H1 (cell line): ENCODE measurements around the gene TET1. TPM values are rescaled to one million over a fixed set of nuclear protein-coding genes. Genes with fewer than 3 reads are reported as not detected.

Experiments used
- CTCF ChIA-PET: fragments of 300-600 bp; sonication (Branson Sonifier 250); formaldehyde crosslinking; loops from one replicate; lab custom pipeline; 2021; ENCODE audit not compliant: partially characterized antibody; lab: Charles Lee
- POLR2A ChIA-PET: fragments of 300-600 bp; sonication (Branson Sonifier 250); formaldehyde crosslinking; loops from one replicate; lab custom pipeline; 2021; ENCODE audit warnings: inconsistent platforms; ENCODE audit not compliant: partially characterized antibody; lab: Charles Lee
- DNase-seq, 2 experiments: peaks; one replicate each; pipeline versions ENCODE4 v3.0.0 to v3.0.0-alpha.2; 2010 to 2022; ENCODE audit warnings: low spot score in 2 of 2, low read depth in 1 of 2, mixed read lengths in 1 of 2
- FAIRE-seq: peaks from 2 replicates; lab custom pipeline; 2011; peaks lifted over from hg19 to GRCh38; lab: Jason Lieb, UNC
- H2AFZ ChIP-seq: 2 replicates; pipeline ENCODE4 v1.8.1; 2012; ENCODE audit warnings: low read length, inconsistent platforms
- H2AK5ac ChIP-seq: 2 replicates; pipeline ENCODE4 v1.6.1; 2013; ENCODE audit warnings: low read depth, low read length
- H2BK120ac ChIP-seq: replicated peaks from 2 replicates; pipeline ENCODE3; 2013; ENCODE audit warnings: low read depth, low read length, inconsistent platforms
- H2BK12ac ChIP-seq: 2 replicates; pipeline ENCODE4 v1.6.1; 2013; ENCODE audit warnings: low read depth, low read length
- H2BK15ac ChIP-seq: 2 replicates; pipeline ENCODE4 v1.6.1; 2013; ENCODE audit warnings: low read length
- H2BK20ac ChIP-seq: 2 replicates; pipeline ENCODE4 v1.6.1; 2013; ENCODE audit warnings: low read length
- H2BK5ac ChIP-seq: 2 replicates; pipeline ENCODE4 v1.6.1; 2013; ENCODE audit warnings: low read depth, low read length
- H3K14ac ChIP-seq: 2 replicates; pipeline ENCODE4 v1.6.1; 2013; ENCODE audit warnings: inconsistent platforms; ENCODE audit not compliant: insufficient read length
- H3K18ac ChIP-seq: 2 replicates; pipeline ENCODE4 v1.6.1; 2013; ENCODE audit warnings: low read length; ENCODE audit errors: extremely low read depth
- H3K23ac ChIP-seq: 2 replicates; pipeline ENCODE4 v1.6.1; 2013; ENCODE audit warnings: inconsistent platforms; ENCODE audit not compliant: insufficient read length
- H3K23me2 ChIP-seq: 2 replicates; pipeline ENCODE4 v1.6.1; 2013; ENCODE audit warnings: low read depth, low read length
- H3K27ac ChIP-seq: 2 replicates; pipeline ENCODE4 v1.6.1; 2011; ENCODE audit warnings: low read depth, low read length, inconsistent platforms
- H3K27me3 ChIP-seq, 4 experiments: replicated peaks in 1 of 4; 1 replicate in 1 of 4; 2 replicates in 3 of 4; pipeline versions ENCODE4 v1.6.1 to v1.8.1; 2011 to 2013; ENCODE audit warnings: low read length in 3 of 4, mild to moderate bottlenecking in 3 of 4, inconsistent platforms in 2 of 4, mixed read lengths in 2 of 4, moderate library complexity in 1 of 4; ENCODE audit not compliant: control insufficient read depth in 3 of 4, insufficient read depth in 3 of 4; ENCODE audit errors: extremely low read depth in 1 of 4
- H3K36me3 ChIP-seq, 4 experiments: 2 replicates each; pipeline versions ENCODE4 v1.6.1 to v1.8.1; 2011 to 2013; ENCODE audit warnings: mild to moderate bottlenecking in 4 of 4, low read length in 3 of 4, moderate library complexity in 2 of 4, control low read depth in 1 of 4, inconsistent platforms in 1 of 4; ENCODE audit not compliant: insufficient read depth in 4 of 4, control insufficient read depth in 2 of 4
- H3K4ac ChIP-seq: replicated peaks from 2 replicates; pipeline ENCODE3; 2013; ENCODE audit warnings: low read length, low read depth, mixed read lengths, inconsistent platforms; ENCODE audit not compliant: insufficient read length
- H3K4me1 ChIP-seq, 4 experiments: replicated peaks in 1 of 4; 1 replicate in 1 of 4; 2 replicates in 3 of 4; pipeline versions ENCODE4 v1.6.1 to v1.8.1; 2011 to 2013; ENCODE audit warnings: low read length in 3 of 4, inconsistent platforms in 2 of 4, mixed read lengths in 1 of 4; ENCODE audit not compliant: insufficient read depth in 4 of 4, control insufficient read depth in 3 of 4
- H3K4me2 ChIP-seq, 2 experiments: 2 replicates each; pipeline versions ENCODE4 v1.6.1 to v1.8.1; 2011 to 2013; ENCODE audit warnings: low read depth in 2 of 2, low read length in 2 of 2, control low read depth in 1 of 2, inconsistent platforms in 1 of 2, mild to moderate bottlenecking in 1 of 2; ENCODE audit not compliant: insufficient read depth in 1 of 2
- H3K4me3 ChIP-seq, 4 experiments: fragments of 200-600, 300-600 bp in 1 of 4; sonication (generic), shearing (Covaris generic), sonication (Bioruptor Twin) in 1 of 4; 2 replicates each; pipeline versions ENCODE4 v1.5.1 to v1.8.1; 2011 to 2016; ENCODE audit warnings: low read length in 4 of 4, low read depth in 3 of 4, control low read depth in 2 of 4, inconsistent platforms in 2 of 4, mild to moderate bottlenecking in 2 of 4, mixed read lengths in 1 of 4, moderate library complexity in 1 of 4; ENCODE audit not compliant: insufficient read depth in 2 of 4; ENCODE audit errors: extremely low read depth in 1 of 4
- H3K56ac ChIP-seq: replicated peaks from 2 replicates; pipeline ENCODE3; 2013; ENCODE audit warnings: low read depth, mild to moderate bottlenecking, mixed read lengths, low read length, inconsistent platforms; ENCODE audit not compliant: insufficient read length
- H3K79me1 ChIP-seq: 2 replicates; pipeline ENCODE4 v1.6.1; 2013; ENCODE audit warnings: low read depth, low read length, control low read depth
- H3K79me2 ChIP-seq, 2 experiments: 2 replicates each; pipeline versions ENCODE4 v1.6.1 to v1.8.1; 2012 to 2013; ENCODE audit warnings: low read length in 2 of 2, mild to moderate bottlenecking in 2 of 2, inconsistent platforms in 1 of 2; ENCODE audit not compliant: insufficient read depth in 2 of 2, control insufficient read depth in 1 of 2
- H3K9ac ChIP-seq, 4 experiments: replicated peaks in 1 of 4; 1 replicate in 1 of 4; 2 replicates in 3 of 4; pipeline versions ENCODE4 v1.6.1 to v1.8.1; 2011 to 2013; ENCODE audit warnings: low read depth in 3 of 4, low read length in 3 of 4, control low read depth in 2 of 4, mild to moderate bottlenecking in 2 of 4, moderate library complexity in 2 of 4, inconsistent platforms in 1 of 4; ENCODE audit errors: extremely low read depth in 1 of 4
- H3K9me3 ChIP-seq, 2 experiments: 2 replicates each; pipeline versions ENCODE4 v1.6.1 to v1.8.1; 2012 to 2013; ENCODE audit warnings: mild to moderate bottlenecking in 2 of 2, moderate library complexity in 2 of 2, control low read depth in 1 of 2, inconsistent platforms in 1 of 2, low read depth in 1 of 2, low read length in 1 of 2, mixed read lengths in 1 of 2; ENCODE audit not compliant: insufficient read depth in 2 of 2
- H4K20me1 ChIP-seq, 2 experiments: replicated peaks in 1 of 2; 2 replicates each; pipeline versions ENCODE3 to v1.8.1; 2011 to 2013; ENCODE audit warnings: inconsistent platforms in 2 of 2, low read length in 2 of 2, mild to moderate bottlenecking in 1 of 2; ENCODE audit not compliant: insufficient read depth in 2 of 2, control insufficient read depth in 1 of 2
- H4K5ac ChIP-seq: 2 replicates; pipeline ENCODE4 v1.6.1; 2013; ENCODE audit warnings: low read length, low read depth, mixed read lengths, inconsistent platforms; ENCODE audit not compliant: insufficient read length
- H4K8ac ChIP-seq: 2 replicates; pipeline ENCODE4 v1.8.0; 2013; ENCODE audit warnings: mild to moderate bottlenecking, moderate library complexity, low read length, inconsistent platforms; ENCODE audit not compliant: insufficient read depth; ENCODE audit errors: extremely low read depth
- H4K91ac ChIP-seq: replicated peaks from 2 replicates; pipeline ENCODE3; 2013; ENCODE audit warnings: low read length, mixed read lengths, inconsistent platforms; ENCODE audit not compliant: insufficient read length
- ZNF274 ChIP-seq: IDR thresholded peaks from 2 replicates; pipeline ENCODE4 v1.7.0; 2012; ENCODE audit warnings: low read length, borderline replicate concordance; ENCODE audit errors: extremely low read depth
- WGBS, 2 experiments: shearing (Covaris generic) in 1 of 2; methylation state at CpG; one replicate each; pipeline versions ENCODE4 v1.1.6 to v1.1.7; 2013 to 2015; ENCODE audit warnings: low lambda C conversion rate in 2 of 2, mixed read lengths in 2 of 2, inconsistent platforms in 1 of 2, low coverage in 1 of 2, missing lambda C conversion rate in 1 of 2; ENCODE audit not compliant: insufficient replicate concordance in 2 of 2, insufficient coverage in 1 of 2, insufficient read length in 1 of 2; ENCODE audit errors: extremely low coverage in 1 of 2, missing lambda C conversion rate in 1 of 2; 5-methylcytosine and 5-hydroxymethylcytosine counted together
- polyA plus RNA-seq, 7 experiments: library from polyadenylated mRNA; depleted of rRNA in 3 of 7; stranded (reverse) in 5 of 7; unstranded in 2 of 7; fragments of >200 nt in 5 of 7; fragments of 200-250 nt in 2 of 7; gene quantifications; 1 replicate in 5 of 7; 2 replicates in 1 of 7; 4 replicates in 1 of 7; pipeline versions ENCODE4 v1.2.1 to v1.2.3, GENCODE V29; 2011 to 2013; ENCODE audit warnings: missing spikeins in 2 of 7, mixed read lengths in 2 of 7
- total RNA-seq: library from RNA; stranded (reverse); fragmentation: NEBNext Ultra II Directional; extraction: Animal tissue kit (Norgen Biotek cat#: 25700); gene quantifications from 2 replicates; pipeline ENCODE4 v1.2.1, GENCODE V29; 2021

The TET1 gene
- total and polyA plus RNA-seq, 2 of the 8 experiments (the other 6 are each of a cell fraction or from before 2014, with no cell fraction given), result 15.2 to 69.3 TPM

- ChIA-PET POLR2A (no interaction called here), CTCF (no interaction called here)
- no peak overlapping the region for H3K27ac ChIP-seq
- no peak overlapping the region for H2BK15ac ChIP-seq
- no peaks in the 10 kb centered on the region for H3K23me2 ChIP-seq
- H3K4ac ChIP-seq, result no peak overlapping the region
- no peak overlapping the region for H2BK120ac ChIP-seq
- no peak overlapping the region for H3K9ac ChIP-seq
- DNase-seq (no peak), FAIRE-seq (no peak)
- no peak overlapping the region for H2BK5ac ChIP-seq
- no peak overlapping the region for H2BK20ac ChIP-seq
- H3K27me3 ChIP-seq, result no peaks in the 10 kb centered on the region
- no peaks in the 10 kb centered on the region for H3K79me1 ChIP-seq
- no peak overlapping the region for H2AK5ac ChIP-seq
- 86% methylated on average over 4 of the region's 4 CpGs; no CpG with 5 or more reads in 1 of the 2 experiments for WGBS, 2 experiments
- no peak overlapping the region for H3K14ac ChIP-seq
- TF ChIP-seq ZNF274, result no peak
- H4K8ac ChIP-seq, result no peak overlapping the region
- peaks cover under 1 to 3% of the 10 kb centered on the region in 2 experiments for H4K20me1 ChIP-seq
- no peak overlapping the region for H3K4me3 ChIP-seq
- H3K4me2 ChIP-seq, result no peak overlapping the region
- H4K5ac ChIP-seq, result no peak overlapping the region
- H3K4me1 ChIP-seq, result peaks cover 0 to 2% (median 0%) of the 10 kb centered on the region in 4 experiments; a peak in 3 of 7 replicates
- H3K18ac ChIP-seq, result no peak overlapping the region
- no peak overlapping the region for H4K91ac ChIP-seq
- peaks cover 0 to 45% of the 10 kb centered on the region in 2 experiments; a peak in 3 of 4 replicates for H3K79me2 ChIP-seq
- no peak overlapping the region for H3K23ac ChIP-seq
- H3K9me3 ChIP-seq, result no peaks in the 10 kb centered on the region
- H3K56ac ChIP-seq, result no peak overlapping the region
- no peak overlapping the region for H2BK12ac ChIP-seq
- H2AFZ ChIP-seq, result no peak overlapping the region
- H3K36me3 ChIP-seq, result peaks cover 0 to 6% (median 0%) of the 10 kb centered on the region in 4 experiments; a peak in 2 of 8 replicates
Measured at GRCh38 chr10:68625316-68625921, 65.3 kb downstream of the TET1 start.
